Left hindlimb (tissue), 1 donor: ENCODE results near the gene BRD9.
"Not testable (repeated sequence)": the region's sequence is repeated elsewhere in the genome, so short reads cannot be mapped to it uniquely, and the experiment has no call there.

Experiments used
- DNase-seq: peaks from one replicate; pipeline ENCODE4 v3.0.0-alpha.2; 2018

The BRD9 gene

GRCh38 chr5:856531-857425 is 35.8 kb downstream of the BRD9 start:
- no peak for DNase-seq

GRCh38 chr5:855771-856530 is 36.6 kb downstream of the BRD9 start:
- no peak for DNase-seq

DNA sequence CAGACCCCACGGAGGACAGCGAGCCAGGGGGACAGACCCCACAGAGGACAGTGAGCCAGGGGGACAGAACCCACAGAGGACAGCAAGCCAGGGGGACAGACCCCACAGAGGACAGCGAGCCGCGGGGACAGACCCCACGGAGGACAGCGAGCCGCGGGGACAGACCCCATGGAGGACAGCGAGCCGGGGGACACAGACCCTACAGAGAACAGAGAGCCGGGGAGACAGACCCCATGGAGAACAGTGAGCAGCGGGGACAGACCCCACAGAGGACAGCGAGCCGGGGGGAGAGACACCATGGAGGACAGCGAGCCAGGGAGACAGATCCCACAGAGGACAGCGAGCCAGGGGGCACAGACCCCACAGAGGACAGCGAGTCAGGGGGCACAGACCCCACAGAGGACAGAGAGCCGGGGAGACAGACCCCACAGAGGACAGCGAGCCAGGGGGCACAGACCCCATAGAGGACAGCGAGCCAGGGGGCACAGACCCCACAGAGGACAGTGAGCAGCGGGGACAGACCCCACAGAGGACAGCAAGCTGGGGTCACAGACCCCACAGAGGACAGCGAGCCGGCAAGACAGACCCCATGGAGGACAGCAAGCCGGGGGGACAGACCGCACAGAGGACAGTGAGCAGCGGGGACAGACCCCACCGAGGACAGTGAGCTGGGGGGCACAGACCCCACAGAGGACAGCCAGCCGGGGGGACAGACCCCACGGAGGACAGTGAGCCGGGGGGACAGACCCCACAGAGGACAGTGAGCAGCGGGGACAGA is 37.4 kb downstream of the BRD9 start:
- no peak for DNase-seq

- DNase-seq, result no peak
Observed at GRCh38 chr5:854217-854616, 38.4 kb downstream of the BRD9 start.

- not testable (repeated sequence) for DNase-seq
Observed at GRCh38 chr5:853416-854090, 39.0 kb downstream of the BRD9 start.

- no peak for DNase-seq
Observed at GRCh38 chr5:852431-853401, 39.9 kb downstream of the BRD9 start.

DNA sequence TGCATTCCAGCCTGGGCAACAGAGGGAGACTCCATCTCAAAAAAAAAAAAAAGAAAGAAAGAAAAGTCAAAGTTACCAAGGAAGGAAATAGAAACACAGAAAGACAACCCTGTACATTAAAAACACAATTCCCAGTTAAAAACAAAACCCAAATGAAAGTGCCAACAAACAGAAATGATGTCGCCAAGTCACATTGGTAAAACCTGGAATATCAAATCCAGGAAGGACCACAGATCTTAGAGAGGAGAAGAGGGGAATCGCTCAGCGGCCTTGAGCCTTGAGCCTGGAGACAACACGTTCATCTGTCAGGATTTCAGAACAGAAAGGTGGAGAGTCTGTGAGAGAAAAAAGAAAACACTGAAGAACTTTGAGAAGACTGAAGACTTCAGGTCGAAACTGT is 40.6 kb downstream of the BRD9 start:
- no peak for DNase-seq

GRCh38 chr5:851553-851952 is 41.0 kb downstream of the BRD9 start:
- DNase-seq, result no peak

- DNase-seq, result no peak
Observed at GRCh38 chr5:851076-851475, 41.5 kb downstream of the BRD9 start.

- no peak for DNase-seq
Observed at GRCh38 chr5:850511-851006, 42.0 kb downstream of the BRD9 start, which contains the start of gene ZDHHC11. Gene ZDHHC11, minus strand, starts transcription at chr5:850986. Its CDS starts 384 bp downstream, at chr5:850602.

- DNase-seq, result no peak
Observed at GRCh38 chr5:849651-850301, 42.8 kb downstream of the BRD9 start.

DNA sequence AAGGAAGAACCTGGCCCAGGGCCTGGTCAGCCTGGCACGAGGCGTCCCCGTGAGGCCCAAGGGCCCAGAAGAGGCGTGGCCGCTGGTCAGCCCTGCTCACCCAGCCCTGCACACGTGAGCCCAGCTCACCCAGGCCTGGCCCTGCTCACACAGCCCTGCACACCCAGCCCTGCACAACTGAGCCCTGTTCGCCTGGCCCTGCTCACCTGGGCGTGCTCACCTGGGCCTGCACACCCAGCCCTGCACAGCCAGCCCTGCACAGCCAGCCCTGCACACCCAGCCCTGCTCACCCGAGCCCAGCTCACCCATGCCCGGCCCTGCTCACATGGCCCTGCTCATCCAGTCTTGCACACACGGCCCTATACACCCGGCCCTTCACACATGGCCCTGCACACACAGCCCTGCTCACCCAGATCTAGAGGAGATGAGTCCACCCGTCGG is 43.9 kb downstream of the BRD9 start:
- DNase-seq, result no peak

DNA sequence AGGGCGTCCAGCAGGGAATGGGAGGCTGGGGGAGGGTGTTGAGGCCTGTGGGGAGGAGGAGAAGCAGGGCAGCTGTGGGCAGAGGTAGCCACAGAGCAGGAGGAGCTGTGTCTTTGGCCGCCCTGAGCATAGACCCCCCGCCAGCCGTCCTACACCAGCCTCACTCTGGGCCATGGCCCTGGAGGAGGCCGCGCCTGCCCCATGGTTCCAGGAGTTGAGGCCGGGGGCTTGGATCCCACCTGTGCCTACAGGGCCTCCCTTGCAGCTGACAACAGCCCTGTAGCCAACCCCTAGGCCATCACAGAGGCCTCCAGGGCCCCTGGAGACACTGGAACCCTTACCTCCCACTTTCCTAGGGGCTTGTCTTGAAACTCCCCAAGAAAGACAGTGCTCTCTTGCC is 44.9 kb downstream of the BRD9 start:
- DNase-seq, result not testable (repeated sequence)

DNA sequence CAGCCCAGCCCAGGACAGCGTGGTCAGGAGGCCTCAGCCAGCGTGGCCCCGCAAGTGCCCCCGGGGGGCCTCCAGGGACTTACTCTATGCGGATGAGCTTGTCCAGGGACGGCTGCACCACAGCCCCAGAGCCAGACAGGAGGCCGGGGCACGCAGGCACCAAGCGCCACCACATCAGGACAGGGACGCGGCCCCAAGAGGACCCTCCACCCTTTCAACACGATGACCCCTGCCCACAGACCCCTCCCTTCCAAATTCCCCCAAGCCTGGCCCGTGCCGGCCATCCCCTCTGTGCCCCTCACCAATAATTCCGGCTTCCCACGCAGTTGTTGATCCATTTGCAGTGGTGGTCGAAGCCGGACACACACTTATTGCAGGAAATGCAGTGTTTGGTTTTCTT is 45.4 kb downstream of the BRD9 start:
- DNase-seq, result not testable (repeated sequence)

GRCh38 chr5:846602-847091 is 46.0 kb downstream of the BRD9 start:
- not testable (repeated sequence) for DNase-seq

DNA sequence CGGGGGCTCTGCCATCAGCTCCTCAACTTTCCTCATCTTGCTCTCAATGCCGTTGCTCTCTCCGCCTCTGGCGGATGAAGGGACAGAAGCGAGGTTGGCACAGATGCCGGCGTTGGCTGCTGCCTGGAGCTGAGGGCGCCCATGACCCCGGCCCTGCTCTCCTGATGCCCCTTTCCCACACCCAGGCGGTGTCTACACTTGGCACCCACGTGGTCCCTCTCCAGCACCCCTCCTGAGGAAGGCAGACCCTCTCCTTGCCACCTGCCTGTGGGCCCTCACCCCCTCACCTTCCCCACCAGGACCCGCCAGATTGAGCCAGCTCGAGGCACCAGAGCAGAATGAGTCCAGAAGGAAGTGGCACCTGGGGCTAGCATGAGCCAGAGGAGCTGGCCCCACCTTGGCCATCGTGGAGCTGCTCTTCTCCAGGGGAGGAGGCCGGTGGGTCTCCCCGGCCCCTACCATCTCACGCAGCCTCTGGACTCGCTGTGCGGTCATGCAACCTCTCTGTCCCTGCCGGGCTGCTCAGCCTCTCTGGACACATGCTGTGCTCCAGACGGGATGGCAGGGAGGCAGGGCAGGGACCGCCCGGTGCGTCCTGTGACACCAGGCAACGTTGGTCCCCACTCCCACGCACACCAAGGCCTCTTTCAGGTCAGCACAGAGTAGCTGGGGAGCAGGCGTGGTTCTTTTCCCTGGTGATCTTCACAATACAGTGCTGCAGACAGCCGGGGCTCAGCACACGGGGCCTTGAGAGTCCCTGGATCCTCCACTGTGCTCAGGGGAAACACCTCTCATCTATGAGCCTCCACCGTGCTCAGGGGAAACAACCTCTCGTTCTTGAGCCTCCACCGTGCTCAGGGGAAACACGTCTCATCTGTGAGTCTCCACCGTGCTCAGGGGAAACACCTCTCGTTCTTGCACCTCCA is 46.7 kb downstream of the BRD9 start:
- DNase-seq, result not testable (repeated sequence)

DNA sequence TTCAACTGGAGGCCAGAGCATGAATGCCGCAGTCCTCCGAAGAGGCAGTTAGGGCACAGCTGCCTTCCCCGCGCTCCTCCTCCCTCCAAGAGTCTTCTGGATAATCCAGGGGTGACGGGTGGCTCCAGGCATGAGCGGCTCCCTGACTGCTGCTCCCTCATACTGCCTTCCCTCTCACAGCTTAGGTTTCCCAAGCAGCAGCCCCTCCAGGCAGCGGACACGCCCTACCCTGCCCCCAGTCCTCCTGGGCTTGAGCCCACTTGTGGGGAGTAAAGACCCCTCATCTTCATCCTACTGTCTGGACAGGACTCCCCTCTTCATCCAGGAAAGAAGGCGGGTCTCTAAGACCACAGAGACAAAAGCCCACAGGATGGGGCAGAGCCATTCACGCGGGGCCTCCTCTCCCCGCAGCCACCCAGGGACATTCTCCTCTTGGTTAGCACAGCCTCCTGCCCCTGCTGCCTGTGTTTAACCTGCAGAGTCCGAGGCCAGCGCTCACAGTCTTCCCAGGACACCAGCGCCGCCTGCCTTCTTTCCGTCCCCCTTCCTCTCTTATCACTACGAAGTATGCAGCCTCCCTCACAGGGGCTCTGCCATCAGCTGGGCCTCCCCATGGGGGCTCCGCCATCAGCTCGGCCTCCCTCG is 47.4 kb downstream of the BRD9 start:
- DNase-seq, result peak; percentile 15

DNA sequence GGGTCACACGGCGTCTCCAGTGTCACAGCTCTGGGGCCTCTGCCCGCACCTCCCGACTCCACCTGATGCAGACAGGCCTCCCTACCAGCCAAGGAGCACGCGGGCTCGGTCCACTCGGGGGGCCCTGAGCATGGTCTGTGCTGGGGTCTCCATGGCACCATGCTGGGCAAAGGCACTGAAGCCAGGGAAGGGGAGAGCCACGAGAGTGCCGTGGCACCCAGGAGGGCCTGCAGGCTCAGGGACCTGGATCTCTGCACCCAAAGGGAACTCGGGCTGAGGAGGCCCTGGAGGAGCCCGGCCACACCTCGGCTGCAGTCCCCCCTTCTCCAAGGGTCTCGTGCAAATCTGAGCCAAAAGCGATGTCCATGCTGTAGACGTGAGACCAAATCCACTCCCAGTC is 48.2 kb downstream of the BRD9 start:
- peak; percentile 13 for DNase-seq

- DNase-seq, result peak; percentile 29
Observed at GRCh38 chr5:843926-844325, 48.7 kb downstream of the BRD9 start.
